ENCODE data around the gene HAND1. TPM values are rescaled to one million over a fixed set of nuclear protein-coding genes. Genes with fewer than 3 reads are reported as not detected.

The HAND1 gene
- polyA plus RNA-seq, 1 experiment: not detected

DNA sequence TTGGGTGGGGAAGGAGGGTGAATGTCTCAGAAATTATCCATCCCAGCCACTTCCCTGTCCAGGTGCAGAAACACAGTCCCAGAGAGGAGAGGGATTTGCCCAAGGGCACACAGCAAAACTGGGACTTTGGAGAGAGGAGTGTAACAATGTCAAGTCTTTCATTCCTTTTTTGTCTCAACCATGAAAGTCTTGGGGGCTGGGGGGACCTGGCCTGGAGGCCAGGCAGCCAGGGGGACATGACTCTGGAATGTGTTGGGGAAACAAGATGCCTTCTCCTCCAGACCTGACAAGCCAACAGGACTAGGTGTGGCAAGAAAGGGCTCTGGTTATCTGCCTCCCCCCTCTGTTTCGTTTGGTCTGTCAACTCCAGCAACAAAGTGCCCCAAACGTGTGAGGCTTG lies 13.9 kb upstream of the HAND1 start:
- no peak overlapping the region for H3K4me3 ChIP-seq (ENCODE audit: low read depth, low read length)
- POLR2A ChIA-PET: no interaction called here
- H3K9me3 ChIP-seq (ENCODE audit: control insufficient read depth, insufficient read depth, low read length): peaks cover 2% of the 10 kb centered on the region; the same call in 1 of the 2 replicates
- H3K27me3 ChIP-seq (ENCODE audit: control insufficient read depth, insufficient read depth, low read length): peaks cover 46% of the 10 kb centered on the region
- DNase-seq (ENCODE audit: low read depth, low spot score): no peak
- H3K27ac ChIP-seq (ENCODE audit: low read depth, low read length): no peak overlapping the region
- CTCF ChIA-PET: no interaction called here
- TF ChIP-seq CTCF (IDR thresholded peaks at IDR 0.05; ENCODE audit: low read depth, low read length): no peak

DNA sequence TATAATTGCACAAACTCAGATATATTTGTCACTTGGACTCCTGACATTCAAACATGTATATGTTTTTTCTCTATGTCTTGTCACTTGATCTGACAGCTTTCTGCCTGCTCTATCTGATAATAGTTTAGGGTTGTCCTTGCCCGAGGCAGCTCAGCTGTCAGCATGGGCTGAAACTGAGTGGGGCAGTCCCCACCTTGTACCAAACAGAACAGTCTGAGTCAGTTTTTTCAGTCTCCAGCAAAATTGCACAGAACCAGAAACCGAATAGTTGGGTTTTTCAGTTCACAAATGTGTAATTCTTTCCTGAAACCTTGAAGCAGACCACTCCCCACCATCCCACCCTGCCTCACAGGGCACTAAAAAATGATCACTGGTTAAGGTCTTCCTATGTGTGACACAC lies 9.5 kb upstream of the HAND1 start:
- Histone ChIP-seq H3K27me3 (ENCODE audit: control insufficient read depth, insufficient read depth, low read length) (peaks cover 65% of the 10 kb centered on the region), H3K9me3 (ENCODE audit: control insufficient read depth, insufficient read depth, low read length) (peaks cover 2% of the 10 kb centered on the region), H3K4me3 (ENCODE audit: low read depth, low read length) (no peak overlapping the region), H3K27ac (ENCODE audit: low read depth, low read length) (no peak overlapping the region)
- TF ChIP-seq CTCF (IDR thresholded peaks at IDR 0.05; ENCODE audit: low read depth, low read length): no peak
- CTCF ChIA-PET: interaction anchor here (1.0 kb wide), 1 partner anchor 20 kb away, joined by 7 read pairs; no protein-coding TSS in a partner anchor
- POLR2A ChIA-PET: no interaction called here
- no peak for DNase-seq (ENCODE audit: low read depth, low spot score)

DNA sequence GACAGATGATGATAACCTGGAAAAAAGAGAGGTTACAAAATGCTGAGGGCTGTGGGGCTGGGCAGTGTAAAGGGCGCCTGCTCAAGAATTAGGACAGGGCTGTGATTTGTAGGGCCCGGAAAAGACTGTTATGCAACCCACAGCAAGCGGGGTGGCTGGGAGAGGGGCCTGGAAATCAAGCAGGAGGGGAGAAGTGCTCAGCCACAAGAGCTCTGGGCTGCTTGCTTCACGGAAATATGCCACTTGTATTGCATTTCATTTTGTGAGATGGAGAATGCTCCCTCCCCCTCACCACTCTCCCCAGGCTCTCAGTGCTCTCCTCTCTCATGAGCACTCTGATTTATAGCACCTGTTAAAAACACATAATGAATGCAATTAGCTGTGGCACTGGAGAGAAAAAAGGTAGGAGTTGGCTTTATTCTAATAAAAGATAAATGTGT lies 8.4 kb upstream of the HAND1 start:
- H3K27ac ChIP-seq (ENCODE audit: low read depth, low read length): no peak overlapping the region
- no peak for TF ChIP-seq CTCF (IDR thresholded peaks at IDR 0.05; ENCODE audit: low read depth, low read length)
- POLR2A ChIA-PET: no interaction called here
- peaks cover 67% of the 10 kb centered on the region for H3K27me3 ChIP-seq (ENCODE audit: control insufficient read depth, insufficient read depth, low read length)
- DNase-seq (ENCODE audit: low read depth, low spot score): no peak
- CTCF ChIA-PET: interaction anchor here (1.0 kb wide), 1 partner anchor 19 kb away, joined by 7 read pairs; no protein-coding TSS in a partner anchor
- peaks cover 2% of the 10 kb centered on the region for H3K9me3 ChIP-seq (ENCODE audit: control insufficient read depth, insufficient read depth, low read length)
- no peak overlapping the region for H3K4me3 ChIP-seq (ENCODE audit: low read depth, low read length)

DNA sequence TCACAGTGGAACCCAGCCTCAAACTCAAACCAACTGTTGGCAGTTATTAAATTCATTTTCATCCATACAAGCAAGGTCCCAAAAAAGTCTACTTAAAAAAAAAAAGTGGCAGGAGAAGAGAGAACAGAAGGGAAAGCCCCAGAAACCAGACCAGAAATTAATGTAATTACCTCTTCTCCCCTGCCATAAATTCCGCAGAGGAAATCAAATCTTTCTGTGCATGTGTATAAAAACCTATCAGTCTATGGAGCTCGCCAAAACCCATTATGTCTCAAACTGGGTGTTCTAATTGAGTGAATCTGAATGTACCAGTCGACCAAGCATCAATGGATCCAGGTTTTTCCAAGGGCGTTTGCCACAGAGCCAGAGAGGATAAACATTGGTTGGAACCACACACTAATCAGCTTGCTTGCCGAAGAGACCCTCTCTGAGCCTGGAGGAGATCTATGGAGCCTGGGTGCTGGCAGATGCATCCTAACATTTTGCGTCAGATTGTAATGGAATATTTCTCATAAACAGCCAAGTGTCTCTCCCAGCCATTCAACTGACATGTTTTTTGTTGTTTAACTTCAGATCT lies 7.9 kb upstream of the HAND1 start:
- TF ChIP-seq CTCF (IDR thresholded peaks at IDR 0.05; ENCODE audit: low read depth, low read length): no peak
- Histone ChIP-seq H3K9me3 (ENCODE audit: control insufficient read depth, insufficient read depth, low read length) (peaks cover 2% of the 10 kb centered on the region), H3K27ac (ENCODE audit: low read depth, low read length) (no peak overlapping the region), H3K4me3 (ENCODE audit: low read depth, low read length) (no peak overlapping the region), H3K27me3 (ENCODE audit: control insufficient read depth, insufficient read depth, low read length) (peaks cover 72% of the 10 kb centered on the region)
- POLR2A ChIA-PET: no interaction called here
- DNase-seq (ENCODE audit: low read depth, low spot score): no peak
- CTCF ChIA-PET: interaction anchor here (2.3 kb wide), 1 partner anchor 414 kb away, joined by 7 read pairs; no protein-coding TSS in a partner anchor

GRCh38 chr5:154485096-154485491 lies 7.1 kb upstream of the HAND1 start:
- CTCF ChIA-PET: interaction anchor here (1.6 to 2.3 kb wide), 2 partner anchors 17 to 413 kb away, joined by 6 to 7 read pairs; no protein-coding TSS in a partner anchor
- no peak overlapping the region for H3K4me3 ChIP-seq (ENCODE audit: low read depth, low read length)
- DNase-seq (ENCODE audit: low read depth, low spot score): no peak

More at GRCh38 chr5:154485096-154485491, 7.1 kb upstream of the HAND1 start:
- peaks cover 2% of the 10 kb centered on the region for H3K9me3 ChIP-seq (ENCODE audit: control insufficient read depth, insufficient read depth, low read length)
- peaks cover 77% of the 10 kb centered on the region for H3K27me3 ChIP-seq (ENCODE audit: control insufficient read depth, insufficient read depth, low read length)
- H3K27ac ChIP-seq (ENCODE audit: low read depth, low read length): no peak overlapping the region
- POLR2A ChIA-PET: no interaction called here
- no peak for TF ChIP-seq CTCF (IDR thresholded peaks at IDR 0.05; ENCODE audit: low read depth, low read length)
